ENCODE results near the gene SF3B3.

GRCh38 chr16:70540994-70541393 lies 17.4 kb downstream of the SF3B3 start:
- TF ChIP-seq CTCF (conservative IDR thresholded peaks at IDR 0.05) (no peak), EZH2 (IDR thresholded peaks at IDR 0.05; ENCODE audit: low read depth) (no peak)

Data from PC-9 (cell line).